Bone marrow (tissue), 2 donors: Measurements from ENCODE around the gene ARHGAP21.

ENCODE experiments used
- DNase-seq, 2 donors: peaks; one replicate each; lab custom pipeline; 2025; lab: John Stamatoyannopoulos, UW

Gene ARHGAP21

GRCh38 chr10:24574161-24574560, 149.5 kb downstream of the ARHGAP21 start:
- DNase-seq: no peak

- DNase-seq: no peak
Measured at GRCh38 chr10:24571870-24572450, 151.7 kb downstream of the ARHGAP21 start.

- no peak for DNase-seq
Measured at GRCh38 chr10:24570658-24571426, 152.8 kb downstream of the ARHGAP21 start.

DNA sequence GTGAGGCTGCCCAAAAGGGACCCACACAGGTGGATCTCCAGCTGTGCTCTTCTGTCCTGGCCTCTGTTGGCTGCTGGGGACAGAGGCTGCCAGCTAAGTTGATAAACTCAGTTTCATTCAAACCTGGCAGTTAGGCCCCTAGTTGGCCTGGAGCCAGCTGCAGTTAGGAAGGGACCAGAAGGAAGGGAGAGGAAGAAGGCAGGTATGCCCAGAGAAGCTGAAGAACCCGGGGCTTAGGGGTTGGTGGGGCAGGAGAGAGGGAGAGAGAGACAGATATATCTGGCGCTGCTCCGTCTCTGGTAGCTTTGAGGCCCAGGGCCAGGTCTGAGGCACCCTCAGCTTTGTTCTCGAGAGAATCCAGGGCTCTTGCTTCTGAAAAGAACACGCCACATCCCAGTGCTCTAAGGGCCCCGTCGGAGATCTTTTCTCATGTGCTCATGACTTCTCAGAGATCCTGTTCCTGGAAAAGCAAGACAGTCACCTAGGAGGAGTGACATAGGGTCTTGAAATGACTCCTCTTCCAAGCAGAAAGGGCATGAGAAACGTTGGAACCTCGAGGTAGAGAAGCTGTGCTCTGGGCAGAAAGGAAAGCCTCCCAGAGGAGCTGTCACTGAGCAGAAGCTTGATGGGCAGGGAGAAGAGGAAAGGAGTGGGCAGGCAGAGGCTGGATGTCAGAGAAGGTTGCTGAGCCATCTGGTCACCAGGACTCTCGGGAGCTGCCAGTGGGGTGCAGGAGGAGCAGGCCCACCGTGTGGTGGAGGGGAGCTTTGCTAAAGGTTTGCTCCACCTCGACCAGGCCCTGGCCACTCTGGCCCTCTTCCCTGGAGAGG, 153.6 kb downstream of the ARHGAP21 start:
- no peak for DNase-seq

DNA sequence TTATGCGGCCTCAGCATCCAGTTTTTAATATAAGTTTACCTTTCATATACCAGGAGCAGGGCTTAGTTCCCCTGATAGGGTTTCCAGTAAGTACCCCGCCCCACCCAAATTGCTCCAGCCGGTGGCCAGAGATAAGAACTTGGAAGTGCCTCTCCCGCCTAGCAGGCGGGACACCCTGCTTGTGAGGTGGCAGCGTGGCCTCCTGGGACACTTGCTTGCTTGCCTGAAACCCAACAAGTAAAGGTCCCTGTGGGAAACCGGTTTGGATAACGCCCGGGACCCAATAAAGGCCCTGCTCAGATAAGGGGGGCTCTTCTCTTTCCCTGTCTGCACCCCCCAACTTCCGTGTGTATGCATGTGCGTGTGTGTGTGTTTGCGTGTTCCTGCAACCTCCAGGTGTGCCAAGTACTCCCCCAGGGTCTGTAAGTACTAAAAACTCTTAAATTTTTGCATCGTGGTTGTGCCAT, 154.3 kb downstream of the ARHGAP21 start:
- no peak for DNase-seq

DNA sequence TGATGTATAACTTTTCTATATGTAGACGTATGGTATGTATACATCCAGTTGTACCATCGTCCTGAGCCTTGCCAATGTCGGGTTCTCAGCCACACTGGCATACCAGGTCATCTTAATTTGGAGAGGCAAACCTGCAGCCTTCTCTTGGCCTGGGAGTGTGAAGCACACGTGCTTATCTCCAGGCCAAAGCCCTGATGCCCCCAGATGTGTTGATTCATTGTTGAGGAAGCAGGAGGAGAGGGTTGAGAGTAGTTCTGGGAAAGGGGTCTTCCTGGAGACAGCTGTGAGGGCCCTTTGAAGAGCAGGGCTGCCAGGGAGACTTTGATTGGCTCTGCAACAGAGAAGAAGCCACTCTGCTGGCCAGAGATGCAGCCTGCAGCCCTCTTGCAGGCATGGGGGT, 155.6 kb downstream of the ARHGAP21 start:
- no peak for DNase-seq

DNA sequence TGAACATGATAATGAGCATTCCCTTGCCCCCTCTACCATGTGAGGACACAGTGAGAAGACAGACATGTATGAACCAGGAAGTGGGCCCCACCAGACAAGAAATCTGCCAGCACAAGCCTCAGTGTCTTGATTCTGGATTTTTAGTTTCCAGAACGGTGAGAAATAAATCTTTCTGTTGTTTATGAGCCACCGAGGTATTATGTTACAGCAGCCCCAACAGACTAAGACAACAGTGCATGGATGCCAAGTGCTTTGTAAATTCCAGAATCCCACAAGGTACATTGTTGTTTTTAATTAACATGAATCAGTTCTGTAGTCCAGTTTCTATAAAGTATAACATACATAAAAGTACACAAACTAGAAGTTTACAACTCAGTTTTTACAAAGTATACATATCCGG, 162.2 kb downstream of the ARHGAP21 start:
- no peak for DNase-seq

DNA sequence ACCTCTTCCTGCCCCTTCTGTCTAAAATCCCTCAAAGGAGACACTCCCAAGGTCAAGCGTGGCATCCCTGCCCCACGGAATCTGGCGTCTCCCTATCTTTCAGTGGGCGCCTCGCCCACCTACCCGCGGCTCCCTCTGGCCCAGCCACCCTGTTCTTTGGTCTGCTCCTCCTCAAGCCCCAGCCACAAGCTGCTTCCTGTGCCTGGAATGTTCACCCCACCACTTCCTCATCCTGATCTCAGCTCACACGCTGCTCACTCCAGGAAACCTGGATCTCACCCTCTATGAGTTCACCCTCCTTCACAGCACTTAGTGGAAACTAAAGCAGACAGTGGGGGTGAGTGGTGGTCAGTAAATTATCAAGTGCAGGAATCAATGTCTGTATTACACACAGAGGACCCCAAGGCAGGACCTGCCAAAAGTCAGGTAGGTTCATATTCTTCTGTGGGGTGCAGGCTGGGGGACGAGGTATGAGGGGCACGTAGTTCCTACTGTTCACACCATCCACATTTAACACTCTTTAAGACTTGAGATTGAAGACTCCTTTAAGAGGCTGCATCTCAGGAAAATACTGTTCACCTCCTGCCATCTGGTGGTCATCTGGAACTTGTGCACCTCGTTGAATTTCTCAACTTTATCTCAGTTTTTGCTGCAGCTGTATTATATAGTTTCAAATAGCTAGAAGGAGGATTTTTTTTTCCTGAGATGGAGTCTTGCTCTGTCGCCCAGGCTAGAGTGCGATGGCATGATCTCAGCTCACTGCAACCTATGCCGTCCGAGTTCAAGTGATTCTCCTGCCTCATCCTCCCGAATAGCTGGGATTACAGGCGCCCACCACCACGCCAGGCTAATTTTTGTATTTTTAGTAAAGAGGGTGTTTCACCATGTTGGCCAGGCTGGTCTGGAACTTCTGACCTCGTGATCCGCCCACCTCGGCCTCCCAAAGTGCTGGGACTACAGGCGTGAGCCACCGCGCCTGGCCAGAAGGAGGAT, 166.6 kb downstream of the ARHGAP21 start:
- DNase-seq: peak in 1 of 2 donors; percentile 29

DNA sequence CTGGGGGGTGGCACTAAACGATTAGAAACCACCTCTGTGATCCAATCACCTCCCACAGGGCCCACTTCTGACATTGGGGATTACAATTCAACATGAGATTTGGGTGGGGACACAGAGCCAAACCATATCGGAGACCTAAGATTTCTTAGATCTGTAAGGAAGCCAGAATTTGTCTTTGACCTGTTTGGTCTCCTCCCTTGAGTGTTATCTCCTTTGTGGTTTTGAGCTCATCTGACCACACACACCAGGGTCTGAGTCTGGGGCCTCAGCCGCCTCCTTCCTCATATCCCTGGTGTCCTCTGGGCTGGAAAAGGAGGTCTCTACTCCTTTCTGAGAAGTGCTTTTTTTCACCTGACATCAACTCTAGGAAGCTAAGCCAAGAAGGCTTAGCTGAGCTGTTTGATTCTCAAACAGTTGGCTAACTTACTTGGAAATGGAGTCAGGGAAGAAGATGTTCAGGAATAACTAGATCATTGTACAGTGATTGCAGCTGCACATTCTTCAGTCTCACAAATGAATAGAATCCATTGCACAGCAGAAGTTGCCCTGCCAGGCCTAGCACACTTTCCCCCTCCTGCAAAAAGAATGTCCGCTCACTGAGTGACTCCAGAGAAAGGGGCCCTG, 167.4 kb downstream of the ARHGAP21 start:
- no peak for DNase-seq

- DNase-seq: no peak
Measured at GRCh38 chr10:24554036-24554435, 169.7 kb downstream of the ARHGAP21 start.

- DNase-seq: no peak
Measured at GRCh38 chr10:24553051-24553612, 170.6 kb downstream of the ARHGAP21 start.

- no peak for DNase-seq
Measured at GRCh38 chr10:24552346-24553016, 171.2 kb downstream of the ARHGAP21 start.

DNA sequence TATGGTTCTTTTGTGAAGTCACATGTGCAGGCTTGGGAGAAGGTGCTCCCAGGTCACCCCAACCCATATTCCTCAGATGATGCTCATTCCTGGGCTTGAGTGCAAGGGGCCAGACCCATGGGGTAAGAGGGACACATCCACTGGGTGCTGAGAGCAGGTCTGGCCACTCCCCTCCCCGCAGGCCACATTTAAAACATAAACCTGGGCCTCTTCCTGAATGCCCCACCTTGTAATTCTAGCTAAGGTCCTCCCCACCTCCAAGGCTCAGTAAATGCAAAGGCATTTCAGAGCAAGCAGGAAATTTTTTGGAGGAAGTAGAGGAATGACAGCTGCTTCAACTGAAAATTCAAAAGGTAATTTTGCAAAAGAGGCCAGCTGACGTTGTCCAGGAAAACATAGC, 172.5 kb downstream of the ARHGAP21 start:
- no peak for DNase-seq

DNA sequence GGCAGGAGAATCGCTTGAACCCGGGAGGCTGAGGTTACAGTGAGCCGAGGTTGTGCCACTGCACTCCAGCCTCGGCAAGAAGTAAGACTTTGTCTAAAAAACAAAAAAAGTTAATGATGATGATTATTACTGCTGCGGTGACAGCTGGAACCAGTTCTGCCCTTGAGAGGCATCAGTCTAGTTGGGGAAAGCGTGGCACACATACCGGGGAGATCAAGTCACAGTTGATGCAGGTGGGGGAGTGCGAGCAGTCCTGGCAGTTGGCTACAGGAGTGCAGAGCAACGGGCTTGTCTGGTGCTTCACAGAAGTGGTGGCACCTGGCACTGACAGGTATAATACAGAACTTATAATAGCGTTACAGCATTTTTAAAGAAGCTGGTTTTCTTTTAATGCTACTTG, 173.0 kb downstream of the ARHGAP21 start:
- no peak for DNase-seq

GRCh38 chr10:24545585-24545984, 178.1 kb downstream of the ARHGAP21 start:
- DNase-seq: no peak

DNA sequence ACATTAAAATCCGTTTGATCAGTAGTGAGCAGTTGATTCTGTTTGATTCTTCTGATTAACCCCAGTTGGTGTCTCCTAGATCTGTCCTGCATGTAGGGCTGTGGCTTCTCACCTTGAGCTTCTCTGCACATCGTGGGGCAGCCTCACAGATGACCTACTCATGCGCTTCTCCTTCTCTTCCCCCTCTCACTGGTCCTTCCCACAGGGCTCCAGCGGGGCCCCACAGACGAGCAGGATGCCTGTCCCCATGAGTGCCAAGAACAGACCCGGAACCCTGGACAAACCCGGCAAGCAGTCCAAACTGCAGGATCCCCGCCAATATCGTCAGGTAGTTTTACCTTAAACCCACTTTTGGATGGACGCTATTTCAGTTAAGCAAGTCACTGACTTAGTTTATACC, 178.9 kb downstream of the ARHGAP21 start:
- DNase-seq: no peak

DNA sequence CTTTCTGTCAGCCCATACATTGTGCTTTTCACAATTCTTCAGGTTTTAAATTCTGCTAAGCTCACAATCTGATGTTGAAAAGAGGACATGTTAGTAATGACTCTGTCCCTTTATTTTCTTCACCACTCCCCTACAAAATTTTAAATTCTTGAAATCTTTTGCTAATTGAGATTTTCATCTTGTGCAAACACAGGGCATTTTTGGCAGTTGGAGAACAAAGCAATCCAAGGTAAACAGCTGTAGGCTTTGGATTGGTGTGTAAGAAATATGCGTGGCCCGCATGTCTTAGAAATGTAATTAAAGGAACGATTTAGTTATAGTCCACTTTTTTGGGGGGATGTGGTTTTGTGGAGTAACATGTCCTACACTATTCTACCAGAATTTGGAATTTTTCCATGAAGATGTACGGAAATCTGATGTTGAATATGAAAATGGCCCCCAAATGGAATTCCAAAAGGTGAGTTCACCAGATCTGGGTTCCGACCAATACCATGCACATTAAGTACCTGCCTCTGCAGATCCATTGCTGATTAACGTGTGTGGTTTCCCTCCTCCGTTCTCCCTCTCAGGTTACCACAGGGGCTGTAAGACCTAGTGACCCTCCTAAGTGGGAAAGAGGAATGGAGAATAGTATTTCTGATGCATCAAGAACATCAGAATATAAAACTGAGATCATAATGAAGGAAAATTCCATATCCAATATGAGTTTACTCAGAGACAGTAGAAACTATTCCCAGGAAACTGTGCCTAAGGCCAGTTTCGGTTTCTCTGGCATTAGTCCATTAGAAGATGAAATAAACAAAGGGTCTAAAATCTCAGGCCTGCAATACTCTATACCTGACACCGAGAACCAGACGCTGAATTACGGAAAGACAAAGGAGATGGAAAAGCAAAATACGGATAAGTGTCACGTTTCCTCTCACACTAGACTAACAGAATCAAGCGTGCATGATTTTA, 181.1 kb downstream of the ARHGAP21 start:
- DNase-seq: no peak

DNA sequence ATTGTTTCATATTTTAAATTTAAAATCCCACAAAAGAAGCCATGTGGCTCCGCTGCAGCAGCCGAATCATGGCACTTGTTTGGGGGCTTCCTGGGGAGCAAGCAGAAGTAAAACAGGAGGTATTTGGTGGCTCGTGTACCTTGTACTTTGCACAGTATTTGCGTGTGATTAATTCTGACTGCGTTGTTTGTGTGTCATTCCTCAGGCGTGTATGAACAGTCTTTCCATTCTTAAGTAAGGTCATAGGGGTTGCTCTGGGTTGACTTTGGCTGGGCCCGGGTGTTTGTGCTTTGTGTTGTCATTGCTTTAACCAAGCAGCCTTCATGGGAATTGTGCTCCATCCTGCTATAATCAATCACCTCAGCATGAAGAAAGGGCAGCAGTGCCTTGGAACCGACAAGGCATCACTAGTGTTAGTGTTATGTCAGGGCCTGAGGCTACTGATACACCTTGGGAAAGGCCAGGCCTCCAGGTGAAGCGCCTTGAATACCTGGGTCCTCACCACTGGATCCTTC, 182.4 kb downstream of the ARHGAP21 start:
- no peak for DNase-seq

- DNase-seq: no peak
Measured at GRCh38 chr10:24536636-24537035, 187.1 kb downstream of the ARHGAP21 start.
